Type B pancreatic cell (in vitro differentiated cells): ENCODE measurements around the gene TALDO1. TPM values are rescaled to one million over a fixed set of nuclear protein-coding genes. Genes with fewer than 3 reads are reported as not detected.

Experiments used
- DNase-seq: peaks from one replicate; pipeline ENCODE4 v3.0.0; 2021; ENCODE audit warnings: mixed read lengths; ENCODE audit not compliant: unreplicated experiment; ENCODE audit errors: extremely low spot score
- H3K27ac Mint-ChIP-seq: 2 replicates; pipeline ENCODE4 v1.8.0; 2021; ENCODE audit warnings: mild to moderate bottlenecking, mixed read lengths
- H3K27me3 Mint-ChIP-seq: 2 replicates; pipeline ENCODE4 v1.8.0; 2021; ENCODE audit warnings: mixed read lengths
- H3K36me3 Mint-ChIP-seq: 2 replicates; pipeline ENCODE4 v1.8.0; 2021; ENCODE audit warnings: mixed read lengths
- H3K4me1 Mint-ChIP-seq: one replicate; pipeline ENCODE4 v1.8.0; 2021; ENCODE audit warnings: mixed read lengths; ENCODE audit not compliant: unreplicated experiment
- H3K4me3 Mint-ChIP-seq: 2 replicates; pipeline ENCODE4 v1.8.0; 2021; ENCODE audit warnings: mild to moderate bottlenecking, mixed read lengths
- H3K9me3 Mint-ChIP-seq: 2 replicates; pipeline ENCODE4 v1.8.0; 2021; ENCODE audit warnings: mixed read lengths
- CTCF ChIP-seq: fragments of 200-600 bp; sonication (generic); conservative IDR thresholded peaks from 2 replicates; pipeline ENCODE4 v1.5.0; 2021; ENCODE audit warnings: antibody characterized with exemption, mild to moderate bottlenecking
- total RNA-seq: library from RNA; stranded (reverse); gene quantifications from 2 replicates; pipeline ENCODE4 v1.2.1, GENCODE V29; 2021; ENCODE audit warnings: low replicate concordance

TALDO1 gene
- total RNA-seq, 1 donor from 2014 or later: 189 TPM

- Mint-ChIP-seq H3K4me1 (peaks cover 8% of the 10 kb centered on the region), H3K27me3 (no peaks in the 10 kb centered on the region), H3K36me3 (no peaks in the 10 kb centered on the region), H3K27ac (no peak overlapping the region), H3K9me3 (no peaks in the 10 kb centered on the region), H3K4me3 (no peak overlapping the region)
- no peak for TF ChIP-seq CTCF
- DNase-seq: no peak
Measured at GRCh38 chr11:792873-793272, 45.6 kb downstream of the TALDO1 start.

- Mint-ChIP-seq H3K27me3 (no peaks in the 10 kb centered on the region), H3K27ac (no peak overlapping the region), H3K9me3 (no peaks in the 10 kb centered on the region), H3K4me1 (peaks cover 8% of the 10 kb centered on the region), H3K4me3 (no peak overlapping the region), H3K36me3 (no peaks in the 10 kb centered on the region)
- no peak for TF ChIP-seq CTCF
- DNase-seq: no peak
Measured at GRCh38 chr11:793556-793955, 46.3 kb downstream of the TALDO1 start.

- no peak for TF ChIP-seq CTCF
- Mint-ChIP-seq H3K27me3 (no peaks in the 10 kb centered on the region), H3K36me3 (no peaks in the 10 kb centered on the region), H3K27ac (no peak overlapping the region), H3K9me3 (no peaks in the 10 kb centered on the region), H3K4me1 (peaks cover 8% of the 10 kb centered on the region), H3K4me3 (no peak overlapping the region)
- no peak for DNase-seq
Measured at GRCh38 chr11:794013-794765, 46.9 kb downstream of the TALDO1 start.

GRCh38 chr11:794766-795633 is 47.7 kb downstream of the TALDO1 start:
- Mint-ChIP-seq H3K27me3 (no peaks in the 10 kb centered on the region), H3K4me1 (peaks cover 8% of the 10 kb centered on the region), H3K9me3 (no peaks in the 10 kb centered on the region), H3K27ac (no peak overlapping the region), H3K36me3 (no peaks in the 10 kb centered on the region), H3K4me3 (no peak overlapping the region)
- TF ChIP-seq CTCF: no peak
- DNase-seq: no peak

GRCh38 chr11:795634-796564 is 48.6 kb downstream of the TALDO1 start:
- Mint-ChIP-seq H3K9me3 (no peaks in the 10 kb centered on the region), H3K27ac (peak overlapping the region; percentile 29), H3K36me3 (no peaks in the 10 kb centered on the region), H3K27me3 (no peaks in the 10 kb centered on the region), H3K4me1 (peaks cover 8% of the 10 kb centered on the region), H3K4me3 (peak overlapping the region; percentile 91)
- TF ChIP-seq CTCF: no peak
- no peak for DNase-seq
